ENCODE measurements around the gene HMGB4.

DNA sequence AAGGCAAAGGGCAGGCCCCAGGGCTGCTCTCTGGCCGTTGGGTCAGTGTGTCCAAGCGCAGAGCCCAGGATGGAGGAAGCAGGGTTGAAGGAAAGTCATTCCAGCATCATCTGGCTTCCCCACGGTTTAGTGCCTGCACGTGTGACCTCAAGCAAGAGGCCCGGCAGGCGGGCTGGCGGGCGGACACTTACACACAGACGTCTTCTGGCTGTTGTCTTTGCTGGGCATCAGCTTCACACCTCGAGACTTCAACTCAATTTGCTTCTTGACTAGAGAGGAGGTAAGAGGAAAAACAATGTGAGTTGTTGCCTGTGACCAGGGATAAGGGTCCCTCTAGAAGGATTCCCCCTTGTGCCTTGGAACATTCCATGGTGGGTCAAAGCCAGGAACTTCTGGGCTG, 38.4 kb upstream of the HMGB4 start:
- TF ChIP-seq EP300 (IDR thresholded peaks at IDR 0.05) (no peak), POLR2AphosphoS5 (IDR thresholded peaks at IDR 0.05) (no peak), POLR2A (IDR thresholded peaks at IDR 0.05; ENCODE audit: low read depth) (no peak)
- TF ChIP-seq, protein P1, sequence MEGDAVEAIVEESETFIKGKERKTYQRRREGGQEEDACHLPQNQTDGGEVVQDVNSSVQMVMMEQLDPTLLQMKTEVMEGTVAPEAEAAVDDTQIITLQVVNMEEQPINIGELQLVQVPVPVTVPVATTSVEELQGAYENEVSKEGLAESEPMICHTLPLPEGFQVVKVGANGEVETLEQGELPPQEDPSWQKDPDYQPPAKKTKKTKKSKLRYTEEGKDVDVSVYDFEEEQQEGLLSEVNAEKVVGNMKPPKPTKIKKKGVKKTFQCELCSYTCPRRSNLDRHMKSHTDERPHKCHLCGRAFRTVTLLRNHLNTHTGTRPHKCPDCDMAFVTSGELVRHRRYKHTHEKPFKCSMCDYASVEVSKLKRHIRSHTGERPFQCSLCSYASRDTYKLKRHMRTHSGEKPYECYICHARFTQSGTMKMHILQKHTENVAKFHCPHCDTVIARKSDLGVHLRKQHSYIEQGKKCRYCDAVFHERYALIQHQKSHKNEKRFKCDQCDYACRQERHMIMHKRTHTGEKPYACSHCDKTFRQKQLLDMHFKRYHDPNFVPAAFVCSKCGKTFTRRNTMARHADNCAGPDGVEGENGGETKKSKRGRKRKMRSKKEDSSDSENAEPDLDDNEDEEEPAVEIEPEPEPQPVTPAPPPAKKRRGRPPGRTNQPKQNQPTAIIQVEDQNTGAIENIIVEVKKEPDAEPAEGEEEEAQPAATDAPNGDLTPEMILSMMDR (IDR thresholded peaks at IDR 0.05): no peak

All from esophagus muscularis mucosa (tissue), 4 donors.